Colonic mucosa (tissue), 4 donors: ENCODE results near the gene PLPPR5. TPM values are rescaled to one million over a fixed set of nuclear protein-coding genes. Genes with fewer than 3 reads are reported as not detected.

Experiments
- DNase-seq: peaks from one replicate; pipeline ENCODE4 v3.0.0-alpha.2; 2020
- H3K27ac ChIP-seq: fragments of 200-600 bp; one replicate; pipeline ENCODE4 v1.8.0; 2021
- H3K27me3 ChIP-seq: fragments of 200-600 bp; one replicate; pipeline ENCODE4 v1.8.0; 2021
- H3K36me3 ChIP-seq: fragments of 200-600 bp; one replicate; pipeline ENCODE4 v1.8.0; 2021
- H3K4me1 ChIP-seq: fragments of 200-600 bp; one replicate; pipeline ENCODE4 v1.8.0; 2021; ENCODE audit warnings: mild to moderate bottlenecking
- H3K4me3 ChIP-seq: fragments of 200-600 bp; one replicate; pipeline ENCODE4 v1.8.0; 2021
- H3K9ac ChIP-seq, 2 donors: one replicate each; pipeline ENCODE4 v1.7.0; 2013; ENCODE audit warnings: control low read depth in 2 of 2, low read depth in 2 of 2, low read length in 2 of 2
- H3K9me3 ChIP-seq: fragments of 200-600 bp; one replicate; pipeline ENCODE4 v1.8.0; 2021
- CTCF ChIP-seq: fragments of 200-600 bp; IDR thresholded peaks from one replicate; pipeline ENCODE4 v1.8.0; 2022; ENCODE audit warnings: antibody characterized with exemption, mild to moderate bottlenecking
- intact Hi-C: fragments of 100-400 bp; cut with DNase I; formaldehyde crosslinking; loops from one replicate; pipeline ENCODE4 v1.14.1; 2022
- total RNA-seq, 2 donors: library from RNA; stranded (reverse); fragmentation: NEBNext Ultra II Directional in 1 of 2; extraction: Animal tissue kit (Norgen Biotek cat#: 25700) in 1 of 2; gene quantifications; one replicate each; pipeline ENCODE4 v1.2.1, GENCODE V29; 2021
- donor health status: healthy.
- donor health status: DM: no; HTN: no; CAD: no.
- donor health status: DM: no; HTN: no; CAD: no.

The PLPPR5 gene
- total RNA-seq, 2 donors from 2014 or later = 0.16 TPM; not detected in 1

- Histone ChIP-seq H3K4me1 (no peaks in the 10 kb centered on the region), H3K9me3 (no peaks in the 10 kb centered on the region), H3K36me3 (no peaks in the 10 kb centered on the region), H3K27me3 (no peaks in the 10 kb centered on the region), H3K4me3 (no peak overlapping the region), H3K9ac (no peak overlapping the region), H3K27ac (no peak overlapping the region)
- TF ChIP-seq CTCF = no peak
- intact Hi-C loops = no loop called here
- no peak for DNase-seq
These were observed 78.1 kb downstream of the PLPPR5 start for GRCh38 chr1:98926597-98926996.

- Histone ChIP-seq H3K4me1 (no peaks in the 10 kb centered on the region), H3K27me3 (no peaks in the 10 kb centered on the region), H3K4me3 (no peak overlapping the region), H3K9ac (no peak overlapping the region), H3K9me3 (no peaks in the 10 kb centered on the region), H3K27ac (no peak overlapping the region), H3K36me3 (no peaks in the 10 kb centered on the region)
- intact Hi-C loops = no loop called here
- no peak for DNase-seq
- no peak for TF ChIP-seq CTCF
These were observed 79.7 kb downstream of the PLPPR5 start for GRCh38 chr1:98924977-98925376.

GRCh38 chr1:98923667-98924066 lies 81.0 kb downstream of the PLPPR5 start:
- H3K9ac ChIP-seq = no peak overlapping the region
- H3K27me3 ChIP-seq = no peaks in the 10 kb centered on the region
- no peaks in the 10 kb centered on the region for H3K36me3 ChIP-seq
- intact Hi-C loops = no loop called here
- H3K4me3 ChIP-seq = no peak overlapping the region
- TF ChIP-seq CTCF = no peak
- H3K4me1 ChIP-seq = no peaks in the 10 kb centered on the region
- no peak for DNase-seq
- H3K9me3 ChIP-seq = no peaks in the 10 kb centered on the region
- no peak overlapping the region for H3K27ac ChIP-seq

- no peak for DNase-seq
- Histone ChIP-seq H3K9ac (no peak overlapping the region), H3K9me3 (no peaks in the 10 kb centered on the region), H3K4me1 (no peaks in the 10 kb centered on the region), H3K27ac (no peak overlapping the region), H3K27me3 (no peaks in the 10 kb centered on the region), H3K36me3 (no peaks in the 10 kb centered on the region), H3K4me3 (no peak overlapping the region)
- no peak for TF ChIP-seq CTCF
- intact Hi-C loops = no loop called here
These were observed 82.8 kb downstream of the PLPPR5 start for GRCh38 chr1:98921817-98922216.

GRCh38 chr1:98920441-98921110 lies 84.1 kb downstream of the PLPPR5 start:
- no peaks in the 10 kb centered on the region for H3K27me3 ChIP-seq
- no peak overlapping the region for H3K9ac ChIP-seq
- H3K36me3 ChIP-seq = no peaks in the 10 kb centered on the region
- intact Hi-C loops = no loop called here
- H3K9me3 ChIP-seq = no peaks in the 10 kb centered on the region
- no peak for DNase-seq
- TF ChIP-seq CTCF = no peak
- no peak overlapping the region for H3K27ac ChIP-seq
- no peak overlapping the region for H3K4me3 ChIP-seq
- no peaks in the 10 kb centered on the region for H3K4me1 ChIP-seq
